ENCODE results near the gene ADGRL1.
"Not testable (repeated sequence)": the region's sequence is repeated elsewhere in the genome, so short reads cannot be mapped to it uniquely, and the experiment has no call there.

Gene ADGRL1

GRCh38 chr19:14205452-14206287 lies at the start of gene ADGRL1:
Gene ADGRL1, minus strand, starts transcription at chr19:14206169. Its CDS starts 22,567 bp downstream, at chr19:14183602.
- DNase-seq = peak; percentile 60

DNA sequence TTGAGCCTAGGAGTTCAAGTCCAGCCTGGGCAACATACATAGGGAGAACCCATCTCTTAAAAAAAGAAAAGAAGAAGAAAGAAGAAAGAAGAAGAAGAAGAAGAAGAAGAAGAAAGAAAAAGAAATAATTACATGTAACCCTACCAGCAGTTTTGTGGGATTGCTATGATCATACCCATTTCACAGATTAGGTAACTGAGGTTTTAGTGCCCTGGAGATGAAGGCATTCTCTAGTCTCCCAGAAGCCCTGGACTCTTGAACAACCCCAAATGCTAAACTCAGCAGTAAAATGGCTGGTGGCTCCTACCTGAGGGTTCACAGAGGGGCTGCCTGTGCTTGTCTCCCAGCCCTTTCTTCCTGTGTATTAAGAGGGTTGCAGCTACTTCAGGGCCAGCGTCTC lies 49.3 kb upstream of the ADGRL1 start:
- DNase-seq = not testable (repeated sequence)

- DNase-seq = not testable (repeated sequence)
These were observed 48.0 kb upstream of the ADGRL1 start for GRCh38 chr19:14253822-14254599.

DNA sequence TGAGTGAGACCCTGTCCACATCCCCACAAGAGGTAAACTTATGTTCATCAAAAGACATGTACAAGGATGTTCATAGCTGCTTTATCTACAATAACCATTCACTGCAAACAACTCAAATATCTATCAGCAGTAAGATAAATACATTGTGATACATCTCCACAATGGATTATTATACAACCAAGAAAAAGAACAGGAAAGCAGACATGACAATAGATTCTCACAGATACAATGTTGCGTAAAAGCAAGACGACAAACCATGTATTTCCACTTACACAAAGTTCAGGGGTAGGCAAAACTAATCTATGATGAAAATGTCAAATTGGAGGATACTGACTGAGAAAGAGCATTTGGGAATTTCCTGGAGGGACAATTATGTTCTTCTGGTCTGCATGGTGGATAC lies 46.2 kb upstream of the ADGRL1 start:
- DNase-seq = not testable (repeated sequence)

DNA sequence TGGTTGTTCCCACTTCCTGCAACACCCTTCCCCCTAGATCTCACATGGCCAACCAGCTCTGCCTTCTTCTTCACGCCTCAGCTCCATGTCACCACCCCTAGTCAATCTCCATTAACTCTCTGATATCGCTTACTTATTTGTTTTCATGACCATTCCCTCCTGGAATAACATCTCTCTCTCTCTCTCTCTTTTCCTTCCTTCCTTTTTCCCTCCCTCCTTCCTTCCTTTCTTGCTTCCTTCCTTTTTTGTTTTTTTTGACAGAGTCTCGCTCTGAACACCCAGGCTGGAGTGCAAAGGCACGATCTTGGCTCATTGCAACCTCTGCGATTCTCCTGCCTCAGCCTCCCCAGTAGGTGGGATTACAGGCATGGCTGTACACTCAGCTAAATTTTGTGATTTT lies 44.9 kb upstream of the ADGRL1 start:
- no peak for DNase-seq

- DNase-seq = not testable (repeated sequence)
These were observed 44.3 kb upstream of the ADGRL1 start for GRCh38 chr19:14250315-14250714.

DNA sequence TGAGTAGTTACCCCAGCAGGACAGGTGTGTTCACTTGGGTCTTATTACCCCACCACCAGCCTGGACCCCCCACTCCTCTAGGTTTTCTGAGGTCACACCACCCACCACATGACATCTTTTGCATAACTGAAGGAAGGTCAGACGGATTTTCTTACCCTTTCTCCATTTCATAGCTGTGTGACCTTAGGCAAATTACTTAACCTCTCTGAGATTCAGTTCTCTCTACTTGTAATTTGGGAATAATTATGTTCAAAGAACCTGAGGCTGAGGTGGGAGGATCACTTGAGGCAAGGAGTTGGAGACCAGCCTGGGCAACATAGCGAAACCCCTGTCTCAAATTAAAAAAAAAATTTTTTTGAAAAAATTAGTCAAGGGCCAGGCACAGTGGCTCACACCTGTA lies 43.9 kb upstream of the ADGRL1 start:
- not testable (repeated sequence) for DNase-seq

- peak; percentile 48 for DNase-seq
These were observed 43.2 kb upstream of the ADGRL1 start for GRCh38 chr19:14249012-14249754.

- DNase-seq = peak; percentile 63
These were observed 42.6 kb upstream of the ADGRL1 start for GRCh38 chr19:14248578-14249011.

DNA sequence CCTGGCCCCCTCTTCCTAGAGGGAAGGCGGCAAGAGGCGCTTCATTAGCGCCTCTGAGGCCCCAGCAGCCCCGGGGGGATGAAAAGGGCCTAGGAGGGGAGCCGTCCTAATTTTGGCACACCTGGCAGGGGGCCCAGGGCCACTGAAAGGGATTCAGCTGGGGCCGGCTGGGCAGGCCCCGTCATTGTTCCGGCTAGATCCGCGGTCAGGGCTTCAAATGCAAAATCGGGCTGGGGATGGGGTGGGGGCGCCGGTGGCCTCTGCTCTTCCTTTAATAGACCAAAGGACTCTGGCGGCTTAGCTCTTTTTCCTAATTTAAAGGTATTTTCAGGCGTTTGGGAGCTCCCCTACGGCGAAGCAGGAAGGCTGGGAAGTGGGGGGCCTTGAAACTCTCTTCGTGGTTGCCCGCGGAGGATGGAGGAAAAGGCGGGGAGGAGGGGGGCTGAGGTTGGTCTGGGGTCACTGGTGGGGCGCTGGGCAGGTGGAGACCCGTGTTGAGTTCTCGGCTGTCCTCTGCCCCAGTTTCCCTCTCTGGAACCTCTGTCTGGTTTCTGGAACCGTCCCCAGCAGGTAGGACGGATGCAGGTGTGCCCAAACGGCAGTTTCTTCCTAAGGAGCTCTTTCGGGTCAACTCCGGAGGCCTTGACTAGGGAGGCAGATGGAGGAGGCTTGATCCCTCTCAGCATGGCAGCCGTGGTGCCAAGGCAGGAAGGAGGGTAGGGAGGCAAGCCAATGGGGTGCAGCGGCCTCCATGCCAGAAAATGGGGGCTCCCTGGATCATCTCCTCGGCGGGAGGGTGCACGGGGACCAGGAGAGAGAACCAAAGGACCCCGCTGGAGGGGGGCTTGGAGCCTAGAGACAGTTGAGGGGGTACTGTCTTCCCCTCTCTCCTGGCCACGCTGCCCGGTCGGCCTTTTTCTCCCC lies 41.8 kb upstream of the ADGRL1 start:
- DNase-seq = peak; percentile 14

- DNase-seq = not testable (repeated sequence)
These were observed 41.2 kb upstream of the ADGRL1 start for GRCh38 chr19:14247205-14247547.

DNA sequence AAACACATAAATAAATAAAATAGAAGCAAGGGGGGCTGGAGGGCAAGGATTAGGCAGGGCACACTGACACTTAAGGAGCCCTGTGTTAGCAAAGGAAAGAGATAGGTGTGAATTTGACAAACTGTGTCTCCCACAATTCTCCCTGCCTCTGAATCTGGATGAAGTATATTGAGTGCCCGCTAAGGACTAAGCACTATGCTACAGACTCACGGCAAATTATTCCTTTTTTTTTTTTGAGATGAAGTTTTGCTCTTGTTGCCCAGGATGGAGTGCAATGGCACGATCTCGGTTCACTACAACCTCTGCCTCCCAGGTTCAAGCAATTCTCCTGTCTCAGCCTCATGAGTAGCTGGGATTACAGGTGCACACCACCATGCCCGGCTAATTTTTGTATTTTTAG lies 38.4 kb upstream of the ADGRL1 start:
- DNase-seq = not testable (repeated sequence)

- DNase-seq = not testable (repeated sequence)
These were observed 37.7 kb upstream of the ADGRL1 start for GRCh38 chr19:14243718-14244117.

GRCh38 chr19:14237014-14237941 lies 31.3 kb upstream of the ADGRL1 start:
- no peak for DNase-seq

DNA sequence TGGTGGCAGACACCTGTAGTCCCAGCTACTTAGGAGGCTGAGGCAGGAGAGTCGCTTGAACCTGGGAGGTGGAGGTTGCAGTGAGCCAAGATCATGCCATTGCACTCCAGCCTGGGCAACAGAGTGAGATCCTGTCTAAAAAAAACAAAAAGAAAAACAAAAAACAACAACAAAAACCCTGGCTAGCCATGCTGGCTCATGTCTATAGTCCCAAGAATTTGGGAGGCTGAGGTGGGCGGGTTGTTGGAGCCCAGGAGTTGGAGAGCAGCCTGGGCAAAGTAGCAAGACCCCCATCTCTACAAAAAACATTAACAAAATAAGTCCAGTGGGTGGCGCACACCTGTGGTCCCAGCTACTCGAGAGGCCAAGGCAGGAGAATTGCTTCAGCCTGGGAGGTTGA lies 27.0 kb upstream of the ADGRL1 start:
- not testable (repeated sequence) for DNase-seq

GRCh38 chr19:14228446-14229071 lies 22.6 kb upstream of the ADGRL1 start:
- DNase-seq = peak; percentile 19

DNA sequence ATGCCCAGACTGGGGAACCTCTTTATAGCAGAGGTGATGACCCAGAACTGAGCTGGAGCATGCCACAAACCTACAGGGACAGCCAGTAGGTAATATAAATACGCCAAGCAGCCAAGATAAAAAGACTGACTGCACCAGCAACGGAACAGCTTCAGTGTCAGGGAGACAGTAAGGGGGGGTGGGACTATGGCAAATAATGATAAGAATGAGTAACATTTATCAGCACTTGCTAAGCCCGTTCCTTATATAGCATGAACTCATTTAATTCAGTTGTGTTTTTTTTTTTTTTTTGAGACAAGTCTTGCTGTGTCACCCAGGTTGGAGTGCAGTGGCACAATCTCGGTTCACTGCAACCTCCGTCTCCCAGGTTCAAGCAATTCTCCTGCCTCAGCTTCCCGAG lies 20.5 kb upstream of the ADGRL1 start:
- DNase-seq = not testable (repeated sequence)

GRCh38 chr19:14222886-14223285 lies 16.9 kb upstream of the ADGRL1 start:
- no peak for DNase-seq

DNA sequence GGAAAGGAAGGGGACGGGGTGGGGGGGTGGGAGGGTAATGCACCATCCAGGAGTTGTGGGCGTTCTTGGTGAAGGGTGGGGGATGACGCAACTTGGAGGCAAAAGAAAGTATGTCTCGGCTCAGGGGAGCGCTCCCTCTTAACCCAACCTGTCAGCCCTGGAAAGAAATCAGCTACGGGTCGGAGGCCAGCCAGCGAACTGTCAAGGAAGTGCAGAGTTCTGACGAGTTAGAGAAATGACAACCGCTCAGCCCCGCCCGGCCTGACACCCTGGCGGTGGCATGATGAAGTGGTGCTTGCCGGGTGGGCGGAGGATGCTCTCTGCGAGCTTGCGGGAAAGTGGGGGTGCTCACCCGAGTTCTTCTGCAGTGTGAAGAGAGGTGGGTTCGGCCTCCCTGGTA lies 15.4 kb upstream of the ADGRL1 start:
- DNase-seq = peak; percentile 83

DNA sequence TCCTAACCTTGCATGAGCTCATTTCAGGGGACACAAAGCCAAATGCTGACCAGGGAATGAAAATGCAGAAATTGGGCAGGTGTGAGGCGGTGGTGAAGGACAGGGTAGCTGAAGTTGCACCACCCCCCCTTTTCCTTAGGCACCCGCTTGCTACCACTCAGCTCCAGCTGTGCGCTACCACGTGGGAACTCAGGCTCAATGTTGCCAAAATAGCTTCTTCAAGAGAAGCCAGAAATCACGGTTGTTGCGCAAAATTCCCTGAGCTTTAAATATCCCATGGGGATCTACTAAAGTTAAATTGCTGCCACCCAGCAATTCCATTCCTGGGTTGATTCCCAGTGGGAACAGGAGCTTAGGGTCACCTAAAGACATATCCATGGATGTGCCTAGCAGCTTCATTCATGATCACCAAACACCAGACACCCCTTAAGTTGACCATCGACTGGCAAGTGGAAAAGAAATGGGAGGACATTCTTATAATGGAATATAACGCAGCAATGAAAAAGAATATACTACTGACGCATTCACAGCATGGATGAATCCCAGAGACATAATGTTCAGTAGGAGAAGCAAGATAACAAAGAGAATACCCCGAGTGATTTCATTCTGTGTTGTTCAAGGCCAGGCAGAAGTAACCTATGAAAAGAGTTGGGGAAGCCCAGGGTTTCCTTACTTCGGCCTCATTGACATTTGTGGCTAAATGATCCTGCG lies 12.8 kb upstream of the ADGRL1 start:
- no peak for DNase-seq
